Measurements from ENCODE around the gene STARD3.

DNA sequence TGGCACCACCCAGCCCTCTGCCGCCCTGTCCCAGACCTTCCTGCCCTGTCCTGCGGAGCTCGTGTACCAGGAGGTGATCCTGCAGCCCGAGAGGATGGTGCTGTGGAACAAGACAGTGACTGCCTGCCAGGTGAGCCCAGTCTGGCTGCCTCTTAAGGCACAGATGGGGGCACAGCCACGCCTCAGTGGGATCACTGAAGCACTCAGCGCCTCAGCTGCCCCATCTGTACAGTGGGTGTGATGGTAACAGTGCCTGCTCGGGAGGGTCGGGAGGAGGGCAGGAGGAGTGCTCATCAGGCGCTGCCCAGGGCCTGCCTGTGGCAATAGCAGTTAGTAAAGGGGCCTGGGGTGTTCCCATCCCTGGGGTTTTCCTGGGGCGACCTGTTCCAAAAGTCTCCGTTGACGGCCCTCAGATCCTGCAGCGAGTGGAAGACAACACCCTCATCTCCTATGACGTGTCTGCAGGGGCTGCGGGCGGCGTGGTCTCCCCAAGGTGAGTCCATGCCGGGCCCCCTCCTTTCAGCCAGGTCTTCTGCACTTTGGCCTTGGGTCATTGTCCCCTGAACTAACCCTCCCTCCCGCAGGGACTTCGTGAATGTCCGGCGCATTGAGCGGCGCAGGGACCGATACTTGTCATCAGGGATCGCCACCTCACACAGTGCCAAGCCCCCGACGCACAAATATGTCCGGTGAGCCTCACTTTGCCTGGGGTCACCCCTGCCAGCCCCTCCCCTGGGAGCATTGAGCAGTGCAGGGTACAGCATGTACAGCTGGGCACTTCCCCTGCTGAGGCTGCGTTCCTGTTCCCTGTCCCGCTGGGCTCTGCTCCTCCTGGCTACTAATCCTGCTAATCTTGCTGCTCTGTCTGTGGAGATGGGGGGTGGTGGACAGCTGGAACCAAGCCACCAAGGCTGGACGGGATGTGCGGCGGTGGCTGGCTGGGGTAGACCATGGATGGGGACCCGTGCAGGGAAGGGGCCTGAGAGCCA, 23.7 kb downstream of the STARD3 start:
- TF ChIP-seq PKNOX1 (IDR thresholded peaks at IDR 0.05) (no peak), TARDBP (IDR thresholded peaks at IDR 0.05) (no peak), FOXA1 (IDR thresholded peaks at IDR 0.05) (no peak), NFRKB (IDR thresholded peaks at IDR 0.05) (no peak), ELF4 (IDR thresholded peaks at IDR 0.05) (no peak), FOXM1 (IDR thresholded peaks at IDR 0.05; ENCODE audit: borderline replicate concordance) (no peak), BHLHE40 (IDR thresholded peaks at IDR 0.05; ENCODE audit: borderline replicate concordance) (no peak), SUZ12 (IDR thresholded peaks at IDR 0.05) (no peak), FOXK2 (IDR thresholded peaks at IDR 0.05) (no peak), HDGF (IDR thresholded peaks at IDR 0.05; ENCODE audit: borderline replicate concordance) (no peak), ARNT (IDR thresholded peaks at IDR 0.05) (no peak), LEF1 (IDR thresholded peaks at IDR 0.05; ENCODE audit: borderline replicate concordance) (no peak)

Data from HEK293T (cell line).